Camera-type eye (tissue), 1 donor: Measurements from ENCODE around the gene NPL. TPM values are rescaled to one million over a fixed set of nuclear protein-coding genes. Genes with fewer than 3 reads are reported as not detected.

Source experiments
- total RNA-seq: library from RNA; depleted of rRNA; stranded (reverse); fragments of >200 nt; gene quantifications from one replicate; pipeline ENCODE4 v1.2.3, GENCODE V29; 2014

The NPL gene, protein sequence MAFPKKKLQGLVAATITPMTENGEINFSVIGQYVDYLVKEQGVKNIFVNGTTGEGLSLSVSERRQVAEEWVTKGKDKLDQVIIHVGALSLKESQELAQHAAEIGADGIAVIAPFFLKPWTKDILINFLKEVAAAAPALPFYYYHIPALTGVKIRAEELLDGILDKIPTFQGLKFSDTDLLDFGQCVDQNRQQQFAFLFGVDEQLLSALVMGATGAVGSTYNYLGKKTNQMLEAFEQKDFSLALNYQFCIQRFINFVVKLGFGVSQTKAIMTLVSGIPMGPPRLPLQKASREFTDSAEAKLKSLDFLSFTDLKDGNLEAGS
- total RNA-seq: 5.4 TPM

DNA sequence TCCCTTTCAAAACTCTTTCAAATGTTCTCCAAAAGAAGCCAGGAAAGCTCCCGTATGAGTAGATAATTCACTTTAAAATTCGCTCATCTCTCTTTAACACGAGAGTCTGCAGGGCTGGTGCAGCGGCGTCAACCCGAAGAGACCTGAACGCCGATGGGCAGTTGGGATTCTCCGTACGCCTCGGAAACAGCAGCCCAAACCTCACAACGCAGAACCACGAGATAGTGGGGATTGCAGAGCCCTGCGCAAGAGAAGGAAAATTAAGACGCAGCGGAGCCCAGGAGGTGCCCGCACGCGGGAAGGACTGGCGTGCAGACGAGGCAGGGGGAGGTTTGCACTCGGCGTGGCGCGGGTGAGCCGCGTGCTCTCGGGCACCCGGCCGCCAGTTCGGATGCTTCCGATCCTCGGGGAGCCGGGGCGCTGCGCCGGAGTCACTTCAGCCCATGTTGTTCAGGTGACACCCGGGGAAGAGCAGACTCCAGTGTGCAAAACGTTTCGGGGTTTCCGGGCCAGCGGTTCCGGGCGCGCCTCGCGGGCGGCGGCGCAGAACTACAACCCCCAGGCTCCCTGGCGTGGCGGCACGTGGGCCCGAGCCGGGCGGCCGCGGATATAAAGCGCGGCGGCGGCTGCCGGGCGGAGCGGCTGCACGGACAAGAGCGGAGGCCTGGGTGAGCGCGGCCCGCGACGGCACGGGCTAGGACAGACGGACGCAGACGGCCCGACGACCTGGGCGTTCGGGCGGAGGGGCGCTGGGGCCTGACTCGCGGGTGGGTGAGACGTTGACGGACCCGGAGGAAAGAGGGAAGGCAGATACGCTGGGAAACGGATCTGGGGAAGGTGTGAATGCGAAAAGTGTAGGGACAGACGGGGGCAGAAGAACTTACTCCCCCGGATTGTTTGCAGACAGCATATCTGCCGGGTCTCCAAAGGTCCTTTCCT lies at the start of gene NPL:
Gene NPL (plus strand): TSS at position 636 of the 939 bp plus-strand sequence. CDS start 4,599 bp downstream, outside the sequence.

GRCh38 chr1:182839209-182840066 lies 49.9 kb downstream of the NPL start, which contains the start of gene DHX9:
Gene DHX9, plus strand, starts transcription at chr1:182839347. Its CDS starts 3,220 bp downstream, at chr1:182842567.

Other genes starting within 250 kb of the NPL start
- gene RNASEL, start 200.5 kb upstream of the NPL start, total RNA-seq: 10.0 TPM
- gene RGS16, start 185.4 kb upstream of the NPL start, total RNA-seq: 56.7 TPM
- 160 TPM for gene RGS8, start 105.2 kb upstream of the NPL start, total RNA-seq
- gene DHX9, start 49.6 kb downstream of the NPL start, total RNA-seq: 271 TPM
- gene SHCBP1L, start 163.4 kb downstream of the NPL start, total RNA-seq: 0.33 TPM
- gene LAMC1, start 233.6 kb downstream of the NPL start, total RNA-seq: 207 TPM